ENCODE data around the gene IFNGR2. TPM values are rescaled to one million over a fixed set of nuclear protein-coding genes. Genes with fewer than 3 reads are reported as not detected.

IFNGR2 gene
- total and polyA plus RNA-seq, 12 donors, result 27.4 to 71.3 (median 35.3) TPM

GRCh38 chr21:33391656-33392055 lies 11.6 kb upstream of the IFNGR2 start:
- no peak for ATAC-seq
- peaks cover 0 to 76% (median 7%) of the 10 kb centered on the region in 9 donors for H3K4me1 ChIP-seq
- TF ChIP-seq CTCF (IDR thresholded peaks at IDR 0.05), result no peak
- no peak overlapping the region for H3K4me3 ChIP-seq
- no peaks in the 10 kb centered on the region for H3K27me3 ChIP-seq
- H3K27ac ChIP-seq, result peak overlapping the region in 1 of 10 donors; percentile 76
- H3K36me3 ChIP-seq, result no peaks in the 10 kb centered on the region
- DNase-seq, result no peak
- no peaks in the 10 kb centered on the region for H3K9me3 ChIP-seq
- intact Hi-C loops (cut with DNase I), result no loop called here
- 84 to 90% methylated on average over 6 of the region's 6 CpGs for WGBS, 2 donors

GRCh38 chr21:33392284-33392985 lies 10.8 kb upstream of the IFNGR2 start:
- ATAC-seq, result no peak
- H3K4me3 ChIP-seq, result no peak overlapping the region
- H3K4me1 ChIP-seq, result peaks cover 0 to 83% (median 7%) of the 10 kb centered on the region in 9 donors
- intact Hi-C loops (cut with DNase I), result no loop called here
- 85 to 88% methylated on average over 11 of the region's 11 CpGs for WGBS, 2 donors
- peak overlapping the region in 1 of 10 donors; percentile 76 for H3K27ac ChIP-seq
- H3K36me3 ChIP-seq, result no peaks in the 10 kb centered on the region
- no peak for DNase-seq
- H3K9me3 ChIP-seq, result no peaks in the 10 kb centered on the region
- no peak for TF ChIP-seq CTCF (IDR thresholded peaks at IDR 0.05)
- no peaks in the 10 kb centered on the region for H3K27me3 ChIP-seq

- ATAC-seq (peak in 1 of 8 donors; percentile 23), DNase-seq (no peak)
- 60 to 67% methylated on average over 5 of the region's 5 CpGs for WGBS, 2 donors
- Histone ChIP-seq H3K27ac (peak overlapping the region in 1 of 10 donors; percentile 76), H3K36me3 (no peaks in the 10 kb centered on the region), H3K9me3 (no peaks in the 10 kb centered on the region), H3K4me3 (no peak overlapping the region), H3K4me1 (peaks cover 0 to 81% (median 7%) of the 10 kb centered on the region in 9 donors), H3K27me3 (no peaks in the 10 kb centered on the region)
- intact Hi-C loops (cut with DNase I), result no loop called here
- no peak for TF ChIP-seq CTCF (IDR thresholded peaks at IDR 0.05)
These were observed 9.9 kb upstream of the IFNGR2 start for GRCh38 chr21:33393348-33393747.

- Histone ChIP-seq H3K4me3 (no peak overlapping the region), H3K36me3 (no peaks in the 10 kb centered on the region), H3K27me3 (no peaks in the 10 kb centered on the region), H3K27ac (peak overlapping the region in 1 of 10 donors; percentile 76), H3K4me1 (peaks cover 0 to 79% (median 7%) of the 10 kb centered on the region in 9 donors), H3K9me3 (no peaks in the 10 kb centered on the region)
- ATAC-seq, result peak; percentile 15 to 66 (median 40)
- WGBS, 2 donors, result 88 to 95% methylated on average over 6 to 8 of the region's 8 CpGs
- no peak for TF ChIP-seq CTCF (IDR thresholded peaks at IDR 0.05)
- peak in 1 of 2 donors; percentile 29 for DNase-seq
- intact Hi-C loops (cut with DNase I), result no loop called here
These were observed 9.0 kb upstream of the IFNGR2 start for GRCh38 chr21:33394260-33394659.

Data from heart right ventricle (tissue), 16 donors.